ENCODE data around the gene C7orf57. TPM values are rescaled to one million over a fixed set of nuclear protein-coding genes. Genes with fewer than 3 reads are reported as not detected.
"Not testable (repeated sequence)": the region's sequence is repeated elsewhere in the genome, so short reads cannot be mapped to it uniquely, and the experiment has no call there.

C7orf57 gene
- total RNA-seq, 1 experiment from 2014 or later, result 3.2 TPM

DNA sequence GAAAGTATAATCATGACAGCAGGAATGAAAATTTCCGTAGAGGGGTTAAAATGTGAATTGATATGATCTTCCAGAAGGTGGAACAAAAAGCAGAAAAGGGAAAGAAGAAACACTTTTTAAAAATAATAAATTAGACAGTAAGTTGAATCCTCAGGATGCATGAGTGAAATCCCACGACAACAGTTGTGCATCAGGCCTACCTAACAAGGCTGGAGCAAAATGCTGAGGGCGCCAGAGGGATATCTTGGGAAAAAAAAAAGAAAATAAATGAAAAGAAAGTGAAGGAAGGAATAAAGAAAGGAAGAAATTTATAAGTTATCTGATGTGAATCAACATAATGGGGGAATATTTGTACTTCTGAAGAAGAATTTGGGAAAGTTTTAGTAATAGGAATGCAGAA lies 42.9 kb upstream of the C7orf57 start:
- BruUV-seq (replicated peaks), result no TSS peak
- H3K9me3 ChIP-seq (ENCODE audit: control insufficient read depth, insufficient read depth, low read depth, low read length), result no peaks in the 10 kb centered on the region
- peaks cover 22% of the 10 kb centered on the region for H3K4me1 ChIP-seq (ENCODE audit: control insufficient read depth, insufficient read depth, low read length)
- H3K27me3 ChIP-seq (ENCODE audit: control insufficient read depth, insufficient read depth, low read length), result no peaks in the 10 kb centered on the region
- ChIA-PET POLR2A (no interaction called here), CTCF (interaction anchor here (0.7 to 2.2 kb wide), 5 partner anchors 23 to 162 kb away, joined by 3 to 22 read pairs (median 5); no protein-coding TSS in a partner anchor)
- peak overlapping the region; percentile 44 to 56 for H3K4me3 ChIP-seq (ENCODE audit: low read depth in 2 of 2, low read length in 2 of 2)
- H3K27ac ChIP-seq (ENCODE audit: low read length), result peak overlapping the region; percentile 96
- TF ChIP-seq, protein P1, sequence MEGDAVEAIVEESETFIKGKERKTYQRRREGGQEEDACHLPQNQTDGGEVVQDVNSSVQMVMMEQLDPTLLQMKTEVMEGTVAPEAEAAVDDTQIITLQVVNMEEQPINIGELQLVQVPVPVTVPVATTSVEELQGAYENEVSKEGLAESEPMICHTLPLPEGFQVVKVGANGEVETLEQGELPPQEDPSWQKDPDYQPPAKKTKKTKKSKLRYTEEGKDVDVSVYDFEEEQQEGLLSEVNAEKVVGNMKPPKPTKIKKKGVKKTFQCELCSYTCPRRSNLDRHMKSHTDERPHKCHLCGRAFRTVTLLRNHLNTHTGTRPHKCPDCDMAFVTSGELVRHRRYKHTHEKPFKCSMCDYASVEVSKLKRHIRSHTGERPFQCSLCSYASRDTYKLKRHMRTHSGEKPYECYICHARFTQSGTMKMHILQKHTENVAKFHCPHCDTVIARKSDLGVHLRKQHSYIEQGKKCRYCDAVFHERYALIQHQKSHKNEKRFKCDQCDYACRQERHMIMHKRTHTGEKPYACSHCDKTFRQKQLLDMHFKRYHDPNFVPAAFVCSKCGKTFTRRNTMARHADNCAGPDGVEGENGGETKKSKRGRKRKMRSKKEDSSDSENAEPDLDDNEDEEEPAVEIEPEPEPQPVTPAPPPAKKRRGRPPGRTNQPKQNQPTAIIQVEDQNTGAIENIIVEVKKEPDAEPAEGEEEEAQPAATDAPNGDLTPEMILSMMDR (IDR thresholded peaks at IDR 0.05), result no peak
- TF ChIP-seq SIN3A (IDR thresholded peaks at IDR 0.05; ENCODE audit: borderline replicate concordance, insufficient read depth, low read depth, low read length), result no peak
- TF ChIP-seq, protein P2, sequence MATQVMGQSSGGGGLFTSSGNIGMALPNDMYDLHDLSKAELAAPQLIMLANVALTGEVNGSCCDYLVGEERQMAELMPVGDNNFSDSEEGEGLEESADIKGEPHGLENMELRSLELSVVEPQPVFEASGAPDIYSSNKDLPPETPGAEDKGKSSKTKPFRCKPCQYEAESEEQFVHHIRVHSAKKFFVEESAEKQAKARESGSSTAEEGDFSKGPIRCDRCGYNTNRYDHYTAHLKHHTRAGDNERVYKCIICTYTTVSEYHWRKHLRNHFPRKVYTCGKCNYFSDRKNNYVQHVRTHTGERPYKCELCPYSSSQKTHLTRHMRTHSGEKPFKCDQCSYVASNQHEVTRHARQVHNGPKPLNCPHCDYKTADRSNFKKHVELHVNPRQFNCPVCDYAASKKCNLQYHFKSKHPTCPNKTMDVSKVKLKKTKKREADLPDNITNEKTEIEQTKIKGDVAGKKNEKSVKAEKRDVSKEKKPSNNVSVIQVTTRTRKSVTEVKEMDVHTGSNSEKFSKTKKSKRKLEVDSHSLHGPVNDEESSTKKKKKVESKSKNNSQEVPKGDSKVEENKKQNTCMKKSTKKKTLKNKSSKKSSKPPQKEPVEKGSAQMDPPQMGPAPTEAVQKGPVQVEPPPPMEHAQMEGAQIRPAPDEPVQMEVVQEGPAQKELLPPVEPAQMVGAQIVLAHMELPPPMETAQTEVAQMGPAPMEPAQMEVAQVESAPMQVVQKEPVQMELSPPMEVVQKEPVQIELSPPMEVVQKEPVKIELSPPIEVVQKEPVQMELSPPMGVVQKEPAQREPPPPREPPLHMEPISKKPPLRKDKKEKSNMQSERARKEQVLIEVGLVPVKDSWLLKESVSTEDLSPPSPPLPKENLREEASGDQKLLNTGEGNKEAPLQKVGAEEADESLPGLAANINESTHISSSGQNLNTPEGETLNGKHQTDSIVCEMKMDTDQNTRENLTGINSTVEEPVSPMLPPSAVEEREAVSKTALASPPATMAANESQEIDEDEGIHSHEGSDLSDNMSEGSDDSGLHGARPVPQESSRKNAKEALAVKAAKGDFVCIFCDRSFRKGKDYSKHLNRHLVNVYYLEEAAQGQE (IDR thresholded peaks at IDR 0.05; ENCODE audit: insufficient read depth in 1 of 2, low read depth in 2 of 2, low read length in 1 of 2), result no peak
- TF ChIP-seq TCF7L2 (IDR thresholded peaks at IDR 0.05; ENCODE audit: low read depth, low read length), result no peak
- no peak for TF ChIP-seq POLR2AphosphoS5 (IDR thresholded peaks at IDR 0.05; ENCODE audit: low read depth, low read length)
- ATAC-seq (no peak), DNase-seq (ENCODE audit: low read depth, low spot score) (no peak)
- H3K36me3 ChIP-seq (ENCODE audit: control insufficient read depth, insufficient read depth, low read length), result no peaks in the 10 kb centered on the region
- in situ Hi-C loops (cut with HindIII; ENCODE audit: low pct_unique_long_range_greater_than_20kb, low sequenced_read_pairs) (loop anchor here (10.0 kb wide), 1 partner anchor 82 kb away; no protein-coding TSS in a partner anchor), intact Hi-C loops (cut with micrococcal nuclease; ENCODE audit: unreplicated experiment) (loop anchor here (5.0 kb wide), 2 partner anchors 95 to 160 kb away; partner anchors contain the start of gene UPP1)

- no TSS peak for BruUV-seq (replicated peaks)
- CTCF ChIA-PET, result no interaction called here
- Histone ChIP-seq H3K9me3 (ENCODE audit: control insufficient read depth, insufficient read depth, low read depth, low read length) (no peaks in the 10 kb centered on the region), H3K27ac (ENCODE audit: low read length) (no peak overlapping the region), H3K36me3 (ENCODE audit: control insufficient read depth, insufficient read depth, low read length) (no peaks in the 10 kb centered on the region), H3K4me1 (ENCODE audit: control insufficient read depth, insufficient read depth, low read length) (0 out of 2 replicates have a peak, but pooled peaks cover under 1% of the 10 kb centered on the region), H3K27me3 (ENCODE audit: control insufficient read depth, insufficient read depth, low read length) (no peaks in the 10 kb centered on the region), H3K4me3 (ENCODE audit: low read depth in 2 of 2, low read length in 2 of 2) (no peak overlapping the region)
- in situ Hi-C loops (cut with HindIII; ENCODE audit: low pct_unique_long_range_greater_than_20kb, low sequenced_read_pairs), result loop anchor here (10.0 kb wide), 1 partner anchor 75 kb away; no protein-coding TSS in a partner anchor
- DNase-seq (ENCODE audit: low read depth, low spot score), result no peak
- TF ChIP-seq, protein P1 (IDR thresholded peaks at IDR 0.05), result no peak
- TF ChIP-seq, protein P2 (IDR thresholded peaks at IDR 0.05; ENCODE audit: insufficient read depth in 1 of 2, low read depth in 2 of 2, low read length in 1 of 2), result no peak
- TF ChIP-seq POLR2AphosphoS5 (IDR thresholded peaks at IDR 0.05; ENCODE audit: low read depth, low read length) (no peak), SIN3A (IDR thresholded peaks at IDR 0.05; ENCODE audit: borderline replicate concordance, insufficient read depth, low read depth, low read length) (no peak), TCF7L2 (IDR thresholded peaks at IDR 0.05; ENCODE audit: low read depth, low read length) (no peak)
- ATAC-seq, result no peak
- POLR2A ChIA-PET, result interaction anchor here (0.6 kb wide), 1 partner anchor 768 kb away, joined by 3 read pairs; no protein-coding TSS in a partner anchor
- intact Hi-C loops (cut with micrococcal nuclease; ENCODE audit: unreplicated experiment), result no loop called here
Observed at GRCh38 chr7:47999413-47999812, 35.9 kb upstream of the C7orf57 start.

GRCh38 chr7:48000164-48000563 lies 35.2 kb upstream of the C7orf57 start:
- ChIA-PET CTCF (interaction anchor here (0.7 kb wide), 1 partner anchor 49 kb away, joined by 7 read pairs; no protein-coding TSS in a partner anchor), POLR2A (interaction anchor here (0.6 kb wide), 1 partner anchor 36 kb away, joined by 3 read pairs; no protein-coding TSS in a partner anchor)
- ATAC-seq, result peak; percentile 58; the same call in 1 of the 2 replicates
- BruUV-seq (replicated peaks); DNase-seq (ENCODE audit: low read depth, low spot score); H3K4me3 ChIP-seq (ENCODE audit: low read depth in 2 of 2, low read length in 2 of 2); H3K4me1 ChIP-seq (ENCODE audit: control insufficient read depth, insufficient read depth, low read length); H3K36me3 ChIP-seq (ENCODE audit: control insufficient read depth, insufficient read depth, low read length); H3K27ac ChIP-seq (ENCODE audit: low read length); in situ Hi-C loops (cut with HindIII; ENCODE audit: low pct_unique_long_range_greater_than_20kb, low sequenced_read_pairs); intact Hi-C loops (cut with micrococcal nuclease; ENCODE audit: unreplicated experiment); H3K27me3 ChIP-seq (ENCODE audit: control insufficient read depth, insufficient read depth, low read length); H3K9me3 ChIP-seq (ENCODE audit: control insufficient read depth, insufficient read depth, low read depth, low read length): not testable (repeated sequence)
